HG02885 (cell line): ENCODE measurements around the gene TMEM273.

Experiments
- ATAC-seq: cut with Tn5 transposase; IDR thresholded peaks from one replicate; pipeline ENCODE4 v1.9.1; 2021; ENCODE audit warnings: mild to moderate bottlenecking; ENCODE audit not compliant: unreplicated experiment, poor library complexity

TMEM273 gene

GRCh38 chr10:49105076-49105475 is 83.1 kb downstream of the TMEM273 start:
- ATAC-seq: no peak
